SU-DHL-6 (cell line): ENCODE data around the gene AGAP5.
"Not testable (repeated sequence)": the region's sequence is repeated elsewhere in the genome, so short reads cannot be mapped to it uniquely, and the experiment has no call there.

Source experiments
- CTCF ChIP-seq: fragments of 200-600 bp; sonication (generic); IDR thresholded peaks from one replicate; pipeline ENCODE4 v1.5.1; 2017; ENCODE audit warnings: antibody characterized with exemption, mild to moderate bottlenecking, low read length, moderate library complexity; ENCODE audit not compliant: insufficient read depth, poor library complexity, severe bottlenecking
- EZH2phosphoT487 ChIP-seq: fragments of 200-600 bp; sonication (generic), shearing (Covaris generic); conservative IDR thresholded peaks from 2 replicates; pipeline ENCODE4 v1.6.1; 2018; ENCODE audit warnings: mild to moderate bottlenecking, antibody characterized with exemption, low read length, moderate library complexity, mixed read lengths

DNA sequence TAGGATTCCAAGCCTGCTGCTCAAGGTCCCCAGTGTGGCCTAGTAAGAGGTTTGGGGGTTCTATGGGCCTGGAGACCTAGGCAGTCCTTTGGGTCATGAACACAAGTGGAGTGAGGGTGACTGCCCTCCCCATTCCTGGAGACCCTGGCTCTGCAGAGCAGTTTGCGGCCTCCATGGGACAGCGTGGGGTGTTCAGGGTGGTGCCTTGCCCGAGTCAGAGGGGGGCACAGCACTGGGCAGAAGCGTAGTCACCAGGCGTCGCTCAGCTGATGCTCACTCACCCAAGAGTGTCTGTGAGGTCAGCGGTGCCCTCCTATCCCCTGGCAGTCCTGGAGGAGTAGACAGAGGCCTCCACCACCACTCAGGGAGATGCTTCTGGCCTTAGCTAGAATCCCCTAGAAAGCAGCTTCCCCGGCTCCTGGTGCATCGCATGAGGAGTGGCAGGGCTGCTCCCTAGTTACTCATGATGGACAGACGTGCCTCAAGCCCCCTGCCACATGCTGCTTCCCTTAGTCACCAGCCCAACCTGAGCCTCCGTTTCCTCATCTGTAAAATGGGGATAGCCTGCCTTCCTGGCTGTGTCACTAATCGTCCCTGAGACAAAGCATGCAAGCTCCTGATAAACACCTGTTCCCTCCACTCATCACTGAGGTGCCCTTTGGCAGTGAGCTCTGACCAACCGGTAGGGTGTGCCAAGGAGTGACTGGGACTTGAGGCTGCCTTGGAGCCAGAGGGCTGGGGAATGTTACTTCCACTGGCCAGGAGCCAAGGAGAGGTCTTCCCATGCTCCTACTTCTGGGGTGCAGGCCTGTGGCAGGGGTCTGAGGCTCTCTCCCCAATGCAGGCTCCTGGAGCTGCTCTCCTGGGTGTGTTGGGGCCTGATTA, 33.5 kb downstream of the AGAP5 start:
- not testable (repeated sequence) for TF ChIP-seq CTCF, EZH2phosphoT487
